Measurements from ENCODE around the gene NLRP7.
"Not testable (repeated sequence)": the region's sequence is repeated elsewhere in the genome, so short reads cannot be mapped to it uniquely, and the experiment has no call there.

NLRP7 gene

GRCh38 chr19:54918499-54918898 lies 28.8 kb downstream of the NLRP7 start:
- DNase-seq: no peak

GRCh38 chr19:54916822-54917221 lies 30.5 kb downstream of the NLRP7 start:
- DNase-seq: no peak

- not testable (repeated sequence) for DNase-seq
These were observed 39.4 kb downstream of the NLRP7 start for GRCh38 chr19:54907899-54908298.

GRCh38 chr19:54906819-54907218 lies 40.5 kb downstream of the NLRP7 start:
- no peak for DNase-seq

- DNase-seq: no peak
These were observed 41.4 kb downstream of the NLRP7 start, which contains the start of gene NCR1 for GRCh38 chr19:54905803-54906511. TSS of gene NCR1 (plus strand) at chr19:54906148. CDS start at chr19:54906188, 40 bp downstream.

- no peak for DNase-seq
These were observed 41.9 kb downstream of the NLRP7 start for GRCh38 chr19:54905421-54905802.

- not testable (repeated sequence) for DNase-seq
These were observed 43.1 kb downstream of the NLRP7 start for GRCh38 chr19:54904261-54904660.

GRCh38 chr19:54903303-54903702 lies 44.0 kb downstream of the NLRP7 start:
- DNase-seq: no peak

- DNase-seq: no peak
These were observed 45.3 kb downstream of the NLRP7 start for GRCh38 chr19:54902061-54902460.

GRCh38 chr19:54901153-54901552 lies 46.2 kb downstream of the NLRP7 start:
- DNase-seq: not testable (repeated sequence)

GRCh38 chr19:54899646-54900045 lies 47.7 kb downstream of the NLRP7 start:
- DNase-seq: not testable (repeated sequence)

- not testable (repeated sequence) for DNase-seq
These were observed 48.6 kb downstream of the NLRP7 start for GRCh38 chr19:54898685-54899084.

GRCh38 chr19:54896036-54896435 lies 51.3 kb downstream of the NLRP7 start:
- DNase-seq: no peak

- DNase-seq: not testable (repeated sequence)
These were observed 53.2 kb downstream of the NLRP7 start for GRCh38 chr19:54894106-54894505.

- no peak for DNase-seq
These were observed 53.9 kb downstream of the NLRP7 start for GRCh38 chr19:54893406-54893805.

- DNase-seq: no peak
These were observed 57.8 kb downstream of the NLRP7 start for GRCh38 chr19:54889566-54889965.

- DNase-seq: no peak
These were observed 59.1 kb downstream of the NLRP7 start for GRCh38 chr19:54888239-54888638.

GRCh38 chr19:54883228-54883627 lies 64.1 kb downstream of the NLRP7 start:
- DNase-seq: no peak

GRCh38 chr19:54882758-54883157 lies 64.6 kb downstream of the NLRP7 start:
- DNase-seq: no peak

- no peak for DNase-seq
These were observed 65.4 kb downstream of the NLRP7 start for GRCh38 chr19:54881884-54882283.

GRCh38 chr19:54877471-54877870 lies 69.9 kb downstream of the NLRP7 start:
- DNase-seq: no peak

- no peak for DNase-seq
These were observed 71.8 kb downstream of the NLRP7 start for GRCh38 chr19:54875506-54875905.

GRCh38 chr19:54873990-54874389 lies 73.3 kb downstream of the NLRP7 start, which contains the start of gene FCAR:
TSS of gene FCAR (plus strand) at chr19:54874235. CDS start at chr19:54874290, 55 bp downstream.
- DNase-seq: no peak
